ENCODE measurements around the gene BRD7. TPM values are rescaled to one million over a fixed set of nuclear protein-coding genes. Genes with fewer than 3 reads are reported as not detected.
A peak's percentile ranks its signal among the peaks of the same experiment; 100 is the strongest.

BRD7 gene
- total RNA-seq, 1 experiment from 2014 or later = 76.6 TPM

- H3K9me3 ChIP-seq (ENCODE audit: insufficient read depth, low read depth) = no peaks in the 10 kb centered on the region
- TSS peak; percentile 19 for BruUV-seq (replicated peaks)
- POLR2A ChIA-PET (ENCODE audit: unreplicated experiment) = no interaction called here
Observed at GRCh38 chr16:50316102-50316847, 52.5 kb downstream of the BRD7 start.

GRCh38 chr16:50315346-50315997 is 53.3 kb downstream of the BRD7 start:
- Histone ChIP-seq H3K4me1 (replicated peaks; ENCODE audit: insufficient read depth) (no peaks in the 10 kb centered on the region), H4K20me1 (ENCODE audit: insufficient read depth) (peaks cover 9% of the 10 kb centered on the region; the same call in 1 of the 2 replicates), H3F3A (ENCODE audit: insufficient read depth, low read depth) (peaks cover 24% of the 10 kb centered on the region; the same call in 1 of the 2 replicates), H3K79me2 (ENCODE audit: low read depth) (no peaks in the 10 kb centered on the region), H2AFZ (no peak overlapping the region), H3K9me2 (ENCODE audit: insufficient read depth) (no peaks in the 10 kb centered on the region), H3K4me2 (no peak overlapping the region), H3K27me3 (ENCODE audit: insufficient read depth, low read depth) (no peaks in the 10 kb centered on the region), H3K36me3 (ENCODE audit: low read depth) (peaks cover 30% of the 10 kb centered on the region), H3K4me3 (no peak overlapping the region), H3K9me3 (ENCODE audit: insufficient read depth, low read depth) (no peaks in the 10 kb centered on the region), H3K27ac (no peak overlapping the region)
- BruUV-seq (replicated peaks) = no TSS peak
- intact Hi-C loops (cut with micrococcal nuclease; ENCODE audit: unreplicated experiment) = no loop called here
- POLR2A ChIA-PET (ENCODE audit: unreplicated experiment) = no interaction called here
- CTCF ChIA-PET = no interaction called here
- TF ChIP-seq EZH2 (IDR thresholded peaks at IDR 0.05; ENCODE audit: low read depth) (no peak), CTCF (conservative IDR thresholded peaks at IDR 0.05) (no peak)
- DNase-seq = no peak

More at GRCh38 chr16:50316102-50316847, 52.5 kb downstream of the BRD7 start:
- Histone ChIP-seq H3K27me3 (ENCODE audit: insufficient read depth, low read depth) (no peaks in the 10 kb centered on the region), H3K4me3 (no peak overlapping the region), H3K79me2 (ENCODE audit: low read depth) (no peaks in the 10 kb centered on the region), H3K4me1 (replicated peaks; ENCODE audit: insufficient read depth) (no peaks in the 10 kb centered on the region), H3K27ac (no peak overlapping the region), H3K36me3 (ENCODE audit: low read depth) (peaks cover 30% of the 10 kb centered on the region), H3K9me2 (ENCODE audit: insufficient read depth) (no peaks in the 10 kb centered on the region), H2AFZ (no peak overlapping the region), H4K20me1 (ENCODE audit: insufficient read depth) (peaks cover 9% of the 10 kb centered on the region; the same call in 1 of the 2 replicates), H3K4me2 (no peak overlapping the region), H3F3A (ENCODE audit: insufficient read depth, low read depth) (peaks cover 24% of the 10 kb centered on the region; the same call in 1 of the 2 replicates)
- CTCF ChIA-PET = interaction anchor here (0.9 kb wide), 1 partner anchor 490 kb away, joined by 3 read pairs; no protein-coding TSS in a partner anchor
- intact Hi-C loops (cut with micrococcal nuclease; ENCODE audit: unreplicated experiment) = no loop called here
- DNase-seq = no peak
- TF ChIP-seq CTCF (conservative IDR thresholded peaks at IDR 0.05) = no peak
- TF ChIP-seq EZH2 (IDR thresholded peaks at IDR 0.05; ENCODE audit: low read depth) = no peak

- Histone ChIP-seq H3K4me3 (no peak overlapping the region), H3K27me3 (ENCODE audit: insufficient read depth, low read depth) (no peaks in the 10 kb centered on the region), H3K4me1 (replicated peaks; ENCODE audit: insufficient read depth) (no peaks in the 10 kb centered on the region), H3F3A (ENCODE audit: insufficient read depth, low read depth) (peaks cover 24% of the 10 kb centered on the region; the same call in 1 of the 2 replicates), H3K9me3 (ENCODE audit: insufficient read depth, low read depth) (no peaks in the 10 kb centered on the region), H2AFZ (no peak overlapping the region), H3K9me2 (ENCODE audit: insufficient read depth) (no peaks in the 10 kb centered on the region), H3K27ac (no peak overlapping the region), H3K4me2 (no peak overlapping the region), H4K20me1 (ENCODE audit: insufficient read depth) (peaks cover 9% of the 10 kb centered on the region; the same call in 1 of the 2 replicates), H3K79me2 (ENCODE audit: low read depth) (no peaks in the 10 kb centered on the region), H3K36me3 (ENCODE audit: low read depth) (peaks cover 24% of the 10 kb centered on the region)
- POLR2A ChIA-PET (ENCODE audit: unreplicated experiment) = interaction anchor here (0.5 kb wide), 1 partner anchor 103 kb away, joined by 3 read pairs; no protein-coding TSS in a partner anchor
- no peak for TF ChIP-seq EZH2 (IDR thresholded peaks at IDR 0.05; ENCODE audit: low read depth)
- TF ChIP-seq CTCF (conservative IDR thresholded peaks at IDR 0.05) = no peak
- intact Hi-C loops (cut with micrococcal nuclease; ENCODE audit: unreplicated experiment) = loop anchor here (5.0 kb wide), 2 partner anchors 67 to 287 kb away; partner anchors contain the start of gene CNEP1R1
- BruUV-seq (replicated peaks) = no TSS peak
- DNase-seq = no peak
- CTCF ChIA-PET = no interaction called here
Observed at GRCh38 chr16:50314665-50315064, 54.1 kb downstream of the BRD7 start.

All from PC-9 (cell line).